SK-N-SH (cell line): ENCODE measurements around the gene TMEM89. TPM values are rescaled to one million over a fixed set of nuclear protein-coding genes. Genes with fewer than 3 reads are reported as not detected.

Experiments used
- CTCF ChIA-PET: fragments of 300-600, 350-600 bp; formaldehyde crosslinking; extraction: SDS; loops from one replicate; lab custom pipeline; 2021; lab: Yijun Ruan, JAX
- POLR2A ChIA-PET: fragments of 350-600 bp; sonication (Branson Sonifier 250); formaldehyde crosslinking; extraction: SDS; loops from one replicate; lab custom pipeline; 2020; ENCODE audit warnings: antibody characterized with exemption, inconsistent platforms; lab: Yijun Ruan, JAX
- DNase-seq: peaks from one replicate; pipeline ENCODE4 v3.0.0; 2012
- H2AFZ ChIP-seq: fragments of 200-600 bp; sonication (generic); 2 replicates; pipeline ENCODE4 v1.8.1; 2016; ENCODE audit warnings: antibody characterized with exemption, mild to moderate bottlenecking, low read depth
- H3F3A ChIP-seq: fragments of 200-600 bp; sonication (generic); replicated peaks from 2 replicates; pipeline ENCODE3; 2016; ENCODE audit warnings: antibody characterized with exemption, mild to moderate bottlenecking; ENCODE audit not compliant: insufficient read depth
- H3K27ac ChIP-seq, 2 experiments: fragments of 200-500 bp in 1 of 2; fragments of 200-600 bp in 1 of 2; sonication (Bioruptor generic) in 1 of 2; sonication (generic), shearing (Covaris generic) in 1 of 2; 2 replicates each; pipeline versions ENCODE4 v1.5.1 to v1.6.1; 2014 to 2016; ENCODE audit warnings: low read depth in 2 of 2, inconsistent platforms in 1 of 2, low read length in 1 of 2, mild to moderate bottlenecking in 1 of 2, mixed read lengths in 1 of 2
- H3K27me3 ChIP-seq: fragments of 200-600 bp; sonication (generic), shearing (Covaris generic); 2 replicates; pipeline ENCODE4 v1.6.1; 2016; ENCODE audit warnings: mixed run types; ENCODE audit not compliant: insufficient read depth
- H3K36me3 ChIP-seq, 2 experiments: fragments of 200-500 bp in 1 of 2; fragments of 200-600 bp in 1 of 2; sonication (Bioruptor generic) in 1 of 2; sonication (generic) in 1 of 2; replicated peaks in 1 of 2; 2 replicates each; pipeline versions ENCODE3 to v1.5.1; 2014 to 2016; ENCODE audit warnings: low read length in 1 of 2, mild to moderate bottlenecking in 1 of 2; ENCODE audit not compliant: insufficient read depth in 2 of 2, control insufficient read depth in 1 of 2
- H3K4me1 ChIP-seq, 2 experiments: fragments of 200-500 bp in 1 of 2; fragments of 200-600 bp in 1 of 2; sonication (Bioruptor generic) in 1 of 2; sonication (generic), shearing (Covaris generic) in 1 of 2; 2 replicates each; pipeline versions ENCODE4 v1.5.1 to v1.6.1; 2014 to 2016; ENCODE audit warnings: low read depth in 1 of 2, low read length in 1 of 2, mixed run types in 1 of 2; ENCODE audit not compliant: insufficient read depth in 2 of 2, control insufficient read depth in 1 of 2
- H3K4me2 ChIP-seq: fragments of 200-600 bp; sonication (generic), shearing (Covaris generic); 2 replicates; pipeline ENCODE4 v1.6.1; 2017; ENCODE audit warnings: mixed run types
- H3K4me3 ChIP-seq, 2 experiments: fragments of 200-500 bp in 1 of 2; fragments of 200-600 bp in 1 of 2; sonication (Bioruptor generic) in 1 of 2; sonication (generic), shearing (Covaris generic) in 1 of 2; 2 replicates each; pipeline versions ENCODE4 v1.5.1 to v1.8.1; 2014 to 2016; ENCODE audit warnings: low read depth in 2 of 2, inconsistent platforms in 1 of 2, low read length in 1 of 2, mild to moderate bottlenecking in 1 of 2, mixed read lengths in 1 of 2, moderate library complexity in 1 of 2
- H3K79me2 ChIP-seq: fragments of 200-600 bp; sonication (generic); 2 replicates; pipeline ENCODE4 v1.8.1; 2017; ENCODE audit warnings: mild to moderate bottlenecking; ENCODE audit not compliant: insufficient read depth
- H3K9ac ChIP-seq: fragments of 200-600 bp; sonication (generic); 2 replicates; pipeline ENCODE4 v1.6.1; 2017; ENCODE audit warnings: mixed run types
- H3K9me2 ChIP-seq: fragments of 200-600 bp; sonication (generic); 2 replicates; pipeline ENCODE4 v1.6.1; 2017; ENCODE audit warnings: mixed run types
- H3K9me3 ChIP-seq: fragments of 200-600 bp; sonication (generic); 2 replicates; pipeline ENCODE4 v1.6.1; 2017; ENCODE audit warnings: mixed run types, mild to moderate bottlenecking, moderate library complexity
- H4K20me1 ChIP-seq: fragments of 200-600 bp; sonication (generic); 2 replicates; pipeline ENCODE4 v1.6.1; 2017; ENCODE audit warnings: mild to moderate bottlenecking, mixed run types; ENCODE audit not compliant: insufficient read depth
- FOSL2 ChIP-seq: IDR thresholded peaks from 2 replicates; pipeline ENCODE4 v1.4.0; 2012; ENCODE audit warnings: low read depth, mild to moderate bottlenecking, moderate library complexity, borderline replicate concordance
- FOXM1 ChIP-seq: IDR thresholded peaks from 2 replicates; pipeline ENCODE4 v1.4.0; 2012; ENCODE audit warnings: low read depth, mild to moderate bottlenecking
- GATA2 ChIP-seq: sonication (generic); formaldehyde crosslinking; IDR thresholded peaks from 2 replicates; pipeline ENCODE4 v1.5.0; 2020; ENCODE audit warnings: mild to moderate bottlenecking, missing genetic modification reagents
- IRF3 ChIP-seq: fragments of 150-350 bp; IDR thresholded peaks from 2 replicates; pipeline ENCODE4 v1.6.1; 2016; ENCODE audit warnings: mild to moderate bottlenecking, low read depth, low read length
- JUND ChIP-seq: IDR thresholded peaks from 2 replicates; pipeline ENCODE4 v1.4.0; 2012
- NFIC ChIP-seq: IDR thresholded peaks from 2 replicates; pipeline ENCODE4 v1.4.0; 2012; ENCODE audit warnings: borderline replicate concordance
- POLR2AphosphoS5 ChIP-seq: IDR thresholded peaks from 2 replicates; pipeline ENCODE4 v1.6.1; 2012; ENCODE audit warnings: low read depth, low read length
- SMC3 ChIP-seq: IDR thresholded peaks from 2 replicates; pipeline ENCODE4 v1.6.1; 2012; ENCODE audit warnings: low read depth, low read length, improper control_type of control experiment
- TEAD4 ChIP-seq: IDR thresholded peaks from 2 replicates; pipeline ENCODE4 v1.4.0; 2012; ENCODE audit warnings: mild to moderate bottlenecking, borderline replicate concordance; ENCODE audit not compliant: insufficient read depth
- WGBS: methylation state at CpG from one replicate; pipeline ENCODE4 v1.1.6; 2017; ENCODE audit warnings: low lambda C conversion rate; 5-methylcytosine and 5-hydroxymethylcytosine counted together
- polyA plus RNA-seq, 3 experiments: library from polyadenylated mRNA; depleted of rRNA; stranded (reverse); fragments of >200 nt; gene quantifications; 2 replicates each; pipeline ENCODE4 v1.2.3, GENCODE V29; 2012
- TF ChIP-seq, protein P1 (sequence below): fragments of 200-600 bp; sonication (generic); IDR thresholded peaks from 2 replicates; pipeline ENCODE4 v1.6.1; 2017; ENCODE audit warnings: antibody characterized with exemption, mild to moderate bottlenecking, moderate library complexity
- TF ChIP-seq, protein P2 (sequence below): IDR thresholded peaks from 2 replicates; pipeline ENCODE4; 2012
- TF ChIP-seq, protein P3 (sequence below): IDR thresholded peaks from 2 replicates; pipeline ENCODE4 v1.4.0; 2012; ENCODE audit warnings: low read depth, borderline replicate concordance

The TMEM89 gene
- polyA plus RNA-seq, 1 of the 3 experiments (the other 2 are of a cell fraction) = not detected

DNA sequence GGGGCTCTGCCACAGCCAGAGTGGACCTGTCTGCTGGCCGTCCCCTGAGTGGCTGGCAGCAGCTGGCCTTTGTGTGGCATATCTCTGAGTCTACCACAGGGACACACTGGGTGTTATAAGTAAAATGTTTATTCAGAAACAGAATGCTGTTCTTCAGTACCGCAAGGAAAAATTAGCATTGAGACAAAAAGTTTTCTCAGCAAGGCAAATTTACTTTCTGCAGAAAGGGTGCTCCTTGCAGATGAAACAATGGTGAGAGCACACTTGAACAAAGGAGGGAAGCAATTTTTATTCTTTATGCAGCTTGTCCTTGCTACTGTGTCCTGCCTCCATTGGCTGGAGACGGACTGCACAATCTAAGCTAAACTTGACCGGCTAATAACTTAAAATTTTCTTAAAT lies 4.0 kb downstream of the TMEM89 start:
- 88% methylated on average over 4 of the region's 4 CpGs for WGBS
- Histone ChIP-seq H3F3A (peaks cover 3% of the 10 kb centered on the region), H4K20me1 (no peaks in the 10 kb centered on the region), H3K27me3 (no peaks in the 10 kb centered on the region), H3K4me1 (no peaks in the 10 kb centered on the region), H3K9ac (no peak overlapping the region), H3K9me3 (0 out of 2 replicates have a peak, but pooled peaks cover 8% of the 10 kb centered on the region), H3K27ac (no peak overlapping the region), H3K4me2 (no peak overlapping the region), H3K9me2 (no peaks in the 10 kb centered on the region), H3K36me3 (no peaks in the 10 kb centered on the region), H3K79me2 (no peaks in the 10 kb centered on the region), H2AFZ (no peak overlapping the region), H3K4me3 (no peak overlapping the region; a peak in 1 of 4 replicates)
- no peak for TF ChIP-seq SMC3
- TF ChIP-seq, protein P1, sequence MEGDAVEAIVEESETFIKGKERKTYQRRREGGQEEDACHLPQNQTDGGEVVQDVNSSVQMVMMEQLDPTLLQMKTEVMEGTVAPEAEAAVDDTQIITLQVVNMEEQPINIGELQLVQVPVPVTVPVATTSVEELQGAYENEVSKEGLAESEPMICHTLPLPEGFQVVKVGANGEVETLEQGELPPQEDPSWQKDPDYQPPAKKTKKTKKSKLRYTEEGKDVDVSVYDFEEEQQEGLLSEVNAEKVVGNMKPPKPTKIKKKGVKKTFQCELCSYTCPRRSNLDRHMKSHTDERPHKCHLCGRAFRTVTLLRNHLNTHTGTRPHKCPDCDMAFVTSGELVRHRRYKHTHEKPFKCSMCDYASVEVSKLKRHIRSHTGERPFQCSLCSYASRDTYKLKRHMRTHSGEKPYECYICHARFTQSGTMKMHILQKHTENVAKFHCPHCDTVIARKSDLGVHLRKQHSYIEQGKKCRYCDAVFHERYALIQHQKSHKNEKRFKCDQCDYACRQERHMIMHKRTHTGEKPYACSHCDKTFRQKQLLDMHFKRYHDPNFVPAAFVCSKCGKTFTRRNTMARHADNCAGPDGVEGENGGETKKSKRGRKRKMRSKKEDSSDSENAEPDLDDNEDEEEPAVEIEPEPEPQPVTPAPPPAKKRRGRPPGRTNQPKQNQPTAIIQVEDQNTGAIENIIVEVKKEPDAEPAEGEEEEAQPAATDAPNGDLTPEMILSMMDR = no peak
- TF ChIP-seq, protein P2, sequence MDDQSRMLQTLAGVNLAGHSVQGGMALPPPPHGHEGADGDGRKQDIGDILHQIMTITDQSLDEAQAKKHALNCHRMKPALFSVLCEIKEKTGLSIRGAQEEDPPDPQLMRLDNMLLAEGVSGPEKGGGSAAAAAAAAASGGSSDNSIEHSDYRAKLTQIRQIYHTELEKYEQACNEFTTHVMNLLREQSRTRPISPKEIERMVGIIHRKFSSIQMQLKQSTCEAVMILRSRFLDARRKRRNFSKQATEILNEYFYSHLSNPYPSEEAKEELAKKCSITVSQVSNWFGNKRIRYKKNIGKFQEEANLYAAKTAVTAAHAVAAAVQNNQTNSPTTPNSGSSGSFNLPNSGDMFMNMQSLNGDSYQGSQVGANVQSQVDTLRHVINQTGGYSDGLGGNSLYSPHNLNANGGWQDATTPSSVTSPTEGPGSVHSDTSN = no peak
- POLR2A ChIA-PET = no interaction called here
- CTCF ChIA-PET = interaction anchor here (1.5 kb wide), 1 partner anchor 18 kb away, joined by 5 read pairs; the partner anchor contains the start of gene SLC26A6
- no peak for DNase-seq

GRCh38 chr3:48614044-48614443 lies 7.5 kb downstream of the TMEM89 start:
- Histone ChIP-seq H3K4me3 (no peak overlapping the region), H3K4me2 (no peak overlapping the region), H3K4me1 (no peaks in the 10 kb centered on the region; a peak in 1 of 4 replicates), H3K27ac (no peak overlapping the region), H3K36me3 (no peaks in the 10 kb centered on the region), H3K27me3 (no peaks in the 10 kb centered on the region), H3K9me2 (no peaks in the 10 kb centered on the region), H3F3A (peaks cover 3% of the 10 kb centered on the region), H3K9ac (no peak overlapping the region), H4K20me1 (no peaks in the 10 kb centered on the region), H3K79me2 (peaks cover 4% of the 10 kb centered on the region), H3K9me3 (0 out of 2 replicates have a peak, but pooled peaks cover 8% of the 10 kb centered on the region), H2AFZ (peak overlapping the region; percentile 26; the same call in 1 of the 2 replicates)
- TF ChIP-seq FOXM1 (no peak), TEAD4 (no peak), FOSL2 (no peak), GATA2 (CRISPR knock-in tag) (no peak), IRF3 (no peak), POLR2AphosphoS5 (no peak), NFIC (no peak), JUND (no peak)
- TF ChIP-seq, protein P3, sequence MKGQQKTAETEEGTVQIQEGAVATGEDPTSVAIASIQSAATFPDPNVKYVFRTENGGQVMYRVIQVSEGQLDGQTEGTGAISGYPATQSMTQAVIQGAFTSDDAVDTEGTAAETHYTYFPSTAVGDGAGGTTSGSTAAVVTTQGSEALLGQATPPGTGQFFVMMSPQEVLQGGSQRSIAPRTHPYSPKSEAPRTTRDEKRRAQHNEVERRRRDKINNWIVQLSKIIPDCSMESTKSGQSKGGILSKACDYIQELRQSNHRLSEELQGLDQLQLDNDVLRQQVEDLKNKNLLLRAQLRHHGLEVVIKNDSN = no peak
- WGBS = 32% methylated on average over 3 of the region's 3 CpGs
- ChIA-PET CTCF (no interaction called here), POLR2A (no interaction called here)
- DNase-seq = no peak
